Measurements from ENCODE around the gene GPANK1.

The GPANK1 gene

DNA sequence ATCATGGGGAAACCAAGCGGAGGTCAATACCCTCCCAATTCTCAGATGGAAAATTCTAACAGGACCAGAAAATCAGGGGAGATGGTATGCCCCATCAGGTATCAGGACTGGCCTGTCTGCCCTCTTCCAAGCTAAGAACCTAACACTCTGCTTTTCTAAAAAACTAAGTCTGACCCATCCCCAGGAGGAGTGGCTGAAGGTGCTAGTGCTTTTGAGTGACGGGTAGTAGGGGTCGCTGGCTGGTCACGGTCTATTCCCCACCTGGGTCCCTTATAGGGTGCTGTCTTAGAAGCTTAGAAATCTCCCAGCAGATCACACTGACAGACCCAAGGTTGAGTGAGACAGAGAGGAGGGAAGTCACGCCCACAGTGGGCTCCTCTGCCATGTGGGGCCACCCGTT is 28.7 kb upstream of the GPANK1 start:
- Histone ChIP-seq H3K27me3 (no peaks in the 10 kb centered on the region), H3K36me3 (peaks cover 83% of the 10 kb centered on the region), H3K4me3 (ENCODE audit: low read depth in 1 of 2, low read length in 1 of 2) (no peak overlapping the region), H3K27ac (no peak overlapping the region), H3K4me1 (ENCODE audit: control insufficient read depth in 1 of 2, insufficient read depth in 1 of 2, low read depth in 1 of 2, low read length in 1 of 2) (no peaks in the 10 kb centered on the region), H3K9me3 (no peaks in the 10 kb centered on the region)
- TF ChIP-seq, protein P1, sequence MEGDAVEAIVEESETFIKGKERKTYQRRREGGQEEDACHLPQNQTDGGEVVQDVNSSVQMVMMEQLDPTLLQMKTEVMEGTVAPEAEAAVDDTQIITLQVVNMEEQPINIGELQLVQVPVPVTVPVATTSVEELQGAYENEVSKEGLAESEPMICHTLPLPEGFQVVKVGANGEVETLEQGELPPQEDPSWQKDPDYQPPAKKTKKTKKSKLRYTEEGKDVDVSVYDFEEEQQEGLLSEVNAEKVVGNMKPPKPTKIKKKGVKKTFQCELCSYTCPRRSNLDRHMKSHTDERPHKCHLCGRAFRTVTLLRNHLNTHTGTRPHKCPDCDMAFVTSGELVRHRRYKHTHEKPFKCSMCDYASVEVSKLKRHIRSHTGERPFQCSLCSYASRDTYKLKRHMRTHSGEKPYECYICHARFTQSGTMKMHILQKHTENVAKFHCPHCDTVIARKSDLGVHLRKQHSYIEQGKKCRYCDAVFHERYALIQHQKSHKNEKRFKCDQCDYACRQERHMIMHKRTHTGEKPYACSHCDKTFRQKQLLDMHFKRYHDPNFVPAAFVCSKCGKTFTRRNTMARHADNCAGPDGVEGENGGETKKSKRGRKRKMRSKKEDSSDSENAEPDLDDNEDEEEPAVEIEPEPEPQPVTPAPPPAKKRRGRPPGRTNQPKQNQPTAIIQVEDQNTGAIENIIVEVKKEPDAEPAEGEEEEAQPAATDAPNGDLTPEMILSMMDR (IDR thresholded peaks at IDR 0.05) = no peak

DNA sequence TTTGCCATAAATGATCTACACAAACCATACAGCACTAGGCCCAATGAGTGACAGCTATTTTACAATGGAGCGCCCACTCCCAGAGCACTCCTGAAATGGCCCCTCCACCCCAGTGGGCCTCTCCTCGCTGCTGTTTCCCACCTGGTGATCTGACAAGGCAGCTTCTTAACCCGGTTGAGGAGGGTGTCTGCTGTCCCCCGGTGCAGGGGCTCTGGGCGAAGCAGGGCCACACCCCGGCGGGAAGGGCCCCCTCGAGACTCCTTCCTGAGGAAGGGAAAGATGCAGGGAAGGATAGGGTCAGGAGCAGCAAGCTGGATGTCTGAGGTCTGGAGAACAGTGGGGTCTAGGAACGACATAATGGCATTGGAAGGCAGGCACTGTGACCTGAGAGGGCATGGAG is 28.1 kb upstream of the GPANK1 start:
- H3K27ac ChIP-seq = no peak overlapping the region
- H3K4me3 ChIP-seq (ENCODE audit: low read depth in 1 of 2, low read length in 1 of 2) = no peak overlapping the region
- TF ChIP-seq, protein P1 (IDR thresholded peaks at IDR 0.05) = no peak
- no peaks in the 10 kb centered on the region for H3K4me1 ChIP-seq (ENCODE audit: control insufficient read depth in 1 of 2, insufficient read depth in 1 of 2, low read depth in 1 of 2, low read length in 1 of 2)
- no peaks in the 10 kb centered on the region for H3K9me3 ChIP-seq
- H3K27me3 ChIP-seq = no peaks in the 10 kb centered on the region
- H3K36me3 ChIP-seq = peaks cover 89% of the 10 kb centered on the region

DNA sequence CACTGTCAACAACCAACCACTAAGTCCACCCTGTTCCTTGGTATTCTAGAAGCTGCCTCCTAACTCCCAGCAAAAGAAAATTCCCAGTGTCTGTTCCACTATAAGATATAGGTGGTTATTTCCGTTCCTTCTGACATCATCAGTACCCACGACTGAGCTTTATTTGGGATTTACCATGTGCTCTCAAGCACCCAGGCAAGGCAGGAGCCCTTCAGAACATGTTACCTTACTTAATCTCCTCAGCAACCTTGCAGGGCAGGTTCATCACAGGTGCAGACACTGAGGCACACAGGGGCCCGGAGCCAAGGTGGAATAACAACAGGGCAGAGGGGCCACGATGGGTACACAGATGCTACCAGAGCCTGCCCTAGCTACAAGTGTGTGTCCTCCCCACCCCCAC is 27.6 kb upstream of the GPANK1 start:
- Histone ChIP-seq H3K4me3 (ENCODE audit: low read depth in 1 of 2, low read length in 1 of 2) (no peak overlapping the region), H3K36me3 (peaks cover 94% of the 10 kb centered on the region), H3K27me3 (no peaks in the 10 kb centered on the region), H3K27ac (no peak overlapping the region), H3K4me1 (ENCODE audit: control insufficient read depth in 1 of 2, insufficient read depth in 1 of 2, low read depth in 1 of 2, low read length in 1 of 2) (no peaks in the 10 kb centered on the region), H3K9me3 (no peaks in the 10 kb centered on the region)
- TF ChIP-seq, protein P1 (IDR thresholded peaks at IDR 0.05) = no peak

DNA sequence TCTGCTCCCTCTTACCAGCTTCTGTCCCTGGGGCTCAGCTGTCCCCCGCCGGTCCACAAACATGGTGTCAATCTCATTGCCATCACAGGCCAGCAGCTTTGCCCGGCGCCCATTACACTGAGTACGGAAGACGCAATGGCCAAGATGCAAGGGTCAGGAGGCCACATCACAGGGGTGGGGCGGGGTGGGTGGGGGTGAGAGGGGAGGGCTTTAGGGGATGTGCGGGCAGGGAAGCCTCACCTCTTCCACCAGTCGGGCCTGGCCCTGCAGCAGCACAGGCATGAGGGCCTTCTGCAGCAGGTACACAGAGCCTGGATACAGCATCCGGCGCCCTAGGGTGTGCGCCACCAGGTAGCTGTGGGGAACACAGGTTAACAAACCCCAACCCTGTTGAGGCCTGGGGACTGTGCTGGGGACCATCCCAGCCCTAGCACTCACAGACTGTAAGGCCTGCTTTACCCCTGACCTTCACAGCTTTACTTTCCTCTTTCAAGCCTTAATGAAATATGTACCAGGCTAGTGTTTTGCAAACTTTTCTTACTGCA is 26.8 kb upstream of the GPANK1 start:
- Histone ChIP-seq H3K4me1 (ENCODE audit: control insufficient read depth in 1 of 2, insufficient read depth in 1 of 2, low read depth in 1 of 2, low read length in 1 of 2) (no peaks in the 10 kb centered on the region), H3K27ac (no peak overlapping the region), H3K36me3 (peaks cover 99% of the 10 kb centered on the region), H3K9me3 (no peaks in the 10 kb centered on the region), H3K27me3 (no peaks in the 10 kb centered on the region), H3K4me3 (ENCODE audit: low read depth in 1 of 2, low read length in 1 of 2) (no peak overlapping the region)
- TF ChIP-seq, protein P1 (IDR thresholded peaks at IDR 0.05) = no peak

DNA sequence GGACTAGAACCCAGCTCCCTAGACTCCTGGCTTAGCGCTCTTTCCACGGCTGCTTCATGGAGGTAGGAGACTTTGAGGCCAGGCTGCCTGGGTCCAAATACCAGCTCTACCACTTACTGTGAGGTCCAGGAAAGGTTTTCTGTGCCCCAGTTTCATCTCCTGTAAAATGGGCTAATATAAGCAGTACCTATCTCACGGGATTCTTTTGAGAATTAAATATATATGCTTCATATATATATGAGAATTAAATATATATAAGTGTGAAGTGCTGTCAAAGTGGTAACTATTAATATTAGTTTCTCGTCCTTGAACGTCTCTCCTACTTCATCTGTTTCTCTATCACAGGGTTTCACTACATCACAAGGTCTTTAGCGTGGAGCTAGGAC is 26.3 kb upstream of the GPANK1 start:
- Histone ChIP-seq H3K4me1 (ENCODE audit: control insufficient read depth in 1 of 2, insufficient read depth in 1 of 2, low read depth in 1 of 2, low read length in 1 of 2) (no peaks in the 10 kb centered on the region), H3K27me3 (no peaks in the 10 kb centered on the region), H3K36me3 (peaks cover 100% of the 10 kb centered on the region), H3K9me3 (no peaks in the 10 kb centered on the region), H3K4me3 (ENCODE audit: low read depth in 1 of 2, low read length in 1 of 2) (no peak overlapping the region), H3K27ac (no peak overlapping the region)
- TF ChIP-seq, protein P1 (IDR thresholded peaks at IDR 0.05) = no peak
